Endothelial cell of umbilical vein (primary cell): Measurements from ENCODE around the gene GON4L. TPM values are rescaled to one million over a fixed set of nuclear protein-coding genes. Genes with fewer than 3 reads are reported as not detected.
A peak's percentile ranks its signal among the peaks of the same experiment; 100 is the strongest.

Source experiments
- BruUV-seq: library from RNA; stranded (reverse); fragments of 400-500 nt; replicated peaks from 2 replicates; lab custom pipeline; 2021; lab: Mats Ljungman, UMichigan
- CTCF ChIA-PET: fragments of 300-600, 350-600 bp; sonication (Branson Sonifier 250); formaldehyde crosslinking; loops from one replicate; lab custom pipeline; 2021; ENCODE audit warnings: antibody characterized with exemption, inconsistent platforms; lab: Charles Lee
- POLR2A ChIA-PET: fragments of 300-600, 350-600 bp; sonication (Branson Sonifier 250); formaldehyde crosslinking; loops from one replicate; lab custom pipeline; 2021; ENCODE audit warnings: antibody characterized with exemption, inconsistent platforms; lab: Charles Lee
- DNase-seq: peaks from one replicate; pipeline ENCODE4 v3.0.0-alpha.2; 2011; ENCODE audit warnings: low read depth, low spot score
- FAIRE-seq: peaks from 2 replicates; lab custom pipeline; 2011; peaks lifted over from hg19 to GRCh38; lab: Jason Lieb, UNC
- H2AFZ ChIP-seq: 2 replicates; pipeline ENCODE4 v1.6.0; 2012; ENCODE audit warnings: low read depth, low read length, control low read depth, inconsistent platforms
- H3K27ac ChIP-seq: 2 replicates; pipeline ENCODE4 v1.5.1; 2011; ENCODE audit warnings: low read depth, mild to moderate bottlenecking, control low read depth, low read length, moderate library complexity; ENCODE audit not compliant: insufficient read depth
- H3K27me3 ChIP-seq, 2 experiments: 2 replicates each; pipeline versions ENCODE4 v1.6.0 to v1.6.1; 2011; ENCODE audit warnings: low read length in 2 of 2, mixed read lengths in 1 of 2; ENCODE audit not compliant: control insufficient read depth in 2 of 2, insufficient read depth in 2 of 2
- H3K36me3 ChIP-seq, 2 experiments: 2 replicates in 1 of 2; 3 replicates in 1 of 2; pipeline ENCODE4 v1.5.1; 2011; ENCODE audit warnings: low read length in 2 of 2, mild to moderate bottlenecking in 1 of 2, moderate library complexity in 1 of 2; ENCODE audit not compliant: control insufficient read depth in 2 of 2, insufficient read depth in 2 of 2; ENCODE audit errors: extremely low read depth in 1 of 2
- H3K4me1 ChIP-seq: 3 replicates; pipeline ENCODE4 v1.5.1; 2011; ENCODE audit warnings: mild to moderate bottlenecking, low read length; ENCODE audit not compliant: control insufficient read depth, insufficient read depth; ENCODE audit errors: extremely low read depth
- H3K4me2 ChIP-seq: 2 replicates; pipeline ENCODE4 v1.6.1; 2011; ENCODE audit warnings: low read length, control low read depth, mixed read lengths; ENCODE audit not compliant: insufficient read depth
- H3K4me3 ChIP-seq, 3 experiments: fragments of 200-600 bp in 1 of 3; sonication (generic), shearing (Covaris generic) in 1 of 3; replicated peaks in 1 of 3; 2 replicates each; pipeline ENCODE4 v1.5.1; 2011 to 2016; ENCODE audit warnings: control low read depth in 3 of 3, low read length in 3 of 3, mild to moderate bottlenecking in 2 of 3, inconsistent platforms in 1 of 3, low read depth in 1 of 3, moderate library complexity in 1 of 3; ENCODE audit not compliant: insufficient read depth in 1 of 3
- H3K79me2 ChIP-seq: 2 replicates; pipeline ENCODE4 v1.6.0; 2012; ENCODE audit warnings: low read length, inconsistent platforms; ENCODE audit not compliant: control insufficient read depth, insufficient read depth
- H3K9ac ChIP-seq: replicated peaks from 2 replicates; pipeline ENCODE3; 2011; ENCODE audit warnings: low read length, control low read depth; ENCODE audit not compliant: insufficient read depth; ENCODE audit errors: extremely low read depth
- H3K9me1 ChIP-seq: replicated peaks from 3 replicates; pipeline ENCODE4 v1.6.0; 2011; ENCODE audit warnings: mild to moderate bottlenecking, low read length; ENCODE audit not compliant: control insufficient read depth, insufficient read depth; ENCODE audit errors: extremely low read depth
- H3K9me3 ChIP-seq: replicated peaks from 2 replicates; pipeline ENCODE4 v1.5.1; 2012; ENCODE audit warnings: low read length, inconsistent platforms; ENCODE audit not compliant: control insufficient read depth, insufficient read depth
- H4K20me1 ChIP-seq: replicated peaks from 2 replicates; pipeline ENCODE3; 2011; ENCODE audit warnings: mild to moderate bottlenecking, low read length; ENCODE audit not compliant: control insufficient read depth, insufficient read depth; ENCODE audit errors: extremely low read depth
- EZH2 ChIP-seq: IDR thresholded peaks from 2 replicates; pipeline ENCODE4 v1.6.1; 2012; ENCODE audit warnings: borderline replicate concordance, low read depth, mild to moderate bottlenecking, moderate library complexity, low read length, inconsistent platforms; ENCODE audit not compliant: severe bottlenecking
- FOS ChIP-seq: IDR thresholded peaks from 2 replicates; pipeline ENCODE4 v1.6.1; 2011; ENCODE audit warnings: mild to moderate bottlenecking, low read length, moderate library complexity, borderline replicate concordance; ENCODE audit not compliant: insufficient read depth
- GATA2 ChIP-seq: IDR thresholded peaks from 2 replicates; pipeline ENCODE4 v1.7.0; 2011; ENCODE audit warnings: low read depth, mild to moderate bottlenecking, moderate library complexity, mixed read lengths, low read length; ENCODE audit not compliant: insufficient read length, insufficient read depth
- JUN ChIP-seq: IDR thresholded peaks from 2 replicates; pipeline ENCODE4 v1.6.1; 2011; ENCODE audit warnings: borderline replicate concordance, low read depth; ENCODE audit not compliant: insufficient read length, insufficient read depth
- MYC ChIP-seq: IDR thresholded peaks from one replicate; pipeline ENCODE4 v1.6.1; 2011; ENCODE audit warnings: mild to moderate bottlenecking, low read depth, low read length
- POLR2A ChIP-seq: IDR thresholded peaks from 2 replicates; pipeline ENCODE4 v1.6.1; 2012; ENCODE audit warnings: low read depth, mild to moderate bottlenecking, control low read depth, low read length
- POLR2AphosphoS5 ChIP-seq: IDR thresholded peaks from 2 replicates; pipeline ENCODE4 v1.6.1; 2012; ENCODE audit warnings: low read depth, mild to moderate bottlenecking, control low read depth, low read length, moderate library complexity; ENCODE audit not compliant: insufficient read depth
- dilution Hi-C: fragments of 300-500 bp; cut with MboI; formaldehyde crosslinking; loops from one replicate; pipeline ENCODE4 v1.15.0; 2019; ENCODE audit warnings: low sequenced_read_pairs; ENCODE audit not compliant: extremely low pct_ligation_motif_present
- intact Hi-C: fragments of 100-400 bp; cut with micrococcal nuclease; formaldehyde crosslinking; loops from one replicate; pipeline ENCODE4 v1.10.0; 2022
- polyA plus RNA-seq, 4 experiments: library from polyadenylated mRNA; depleted of rRNA in 3 of 4; stranded (reverse) in 3 of 4; unstranded in 1 of 4; fragments of >200 nt; gene quantifications; 2 replicates each; pipeline versions ENCODE4 v1.2.1 to v1.2.3, GENCODE V29; 2011 to 2012; ENCODE audit warnings: missing spikeins in 1 of 4
- total RNA-seq: library from RNA; stranded (reverse); gene quantifications from 2 replicates; pipeline ENCODE4 v1.2.3, GENCODE V29; 2021
- TF ChIP-seq, protein P1 (sequence below), 2 donors: IDR thresholded peaks; 1 replicate in 1 of 2; 2 replicates in 1 of 2; pipeline ENCODE4 v1.5.1; 2011; ENCODE audit warnings: low read length in 2 of 2, mild to moderate bottlenecking in 2 of 2, moderate library complexity in 2 of 2, control low read depth in 1 of 2, inconsistent platforms in 1 of 2, low read depth in 1 of 2; ENCODE audit not compliant: insufficient read depth in 1 of 2; ENCODE audit errors: extremely low read depth in 1 of 2
- TF ChIP-seq, protein P2 (sequence below): IDR thresholded peaks from 2 replicates; pipeline ENCODE4 v1.6.1; 2011; ENCODE audit not compliant: insufficient read depth, insufficient read length

The GON4L gene
- total and polyA plus RNA-seq, 2 donors (not counting 3 experiments of a cell fraction or from before 2014, with no cell fraction given), result 30.5 to 58.7 TPM

DNA sequence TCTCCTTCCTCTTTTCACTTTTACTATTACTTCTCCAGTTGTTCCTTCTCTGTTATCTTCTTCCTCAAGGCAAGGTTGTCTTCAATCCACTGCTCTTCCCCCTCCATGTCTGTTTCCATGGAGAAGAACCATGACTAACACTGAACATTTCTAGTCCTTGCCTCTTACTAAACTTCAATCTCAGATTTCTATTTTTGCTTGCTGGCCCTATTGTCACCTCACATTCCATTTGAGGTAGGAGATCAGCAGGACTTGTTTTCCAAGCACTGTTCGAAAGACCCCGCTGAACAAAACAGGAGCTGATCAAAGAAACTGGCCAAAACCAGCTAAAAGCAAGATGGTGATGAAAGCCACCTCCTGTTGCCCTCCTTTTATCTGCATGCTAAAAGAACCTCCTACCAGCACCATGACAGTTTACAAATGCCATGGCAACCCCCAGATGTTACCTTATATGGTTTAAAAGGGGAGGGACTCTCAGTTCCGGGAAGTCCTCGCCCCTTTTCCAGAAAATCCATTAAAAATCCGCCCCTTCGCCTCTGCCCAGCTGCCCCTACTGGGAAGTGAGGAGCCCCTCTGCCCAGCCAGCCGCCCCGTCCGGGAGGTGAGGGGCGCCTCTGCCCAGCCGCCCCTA is 22.6 kb downstream of the GON4L start:
- H3K79me2 ChIP-seq, result peaks cover 4% of the 10 kb centered on the region
- no TSS peak for BruUV-seq
- intact Hi-C loops, result no loop called here

More for the DNA sequence above, 22.6 kb downstream of the GON4L start:
- no peak overlapping the region for H3K4me2 ChIP-seq
- ChIA-PET POLR2A (no interaction called here), CTCF (no interaction called here)
- DNase-seq, result peak; percentile 30
- H3K9me1 ChIP-seq, result no peaks in the 10 kb centered on the region
- H4K20me1 ChIP-seq, result no peaks in the 10 kb centered on the region
- FAIRE-seq, result no peak
- H3K9ac ChIP-seq, result no peak overlapping the region
- TF ChIP-seq, protein P1, sequence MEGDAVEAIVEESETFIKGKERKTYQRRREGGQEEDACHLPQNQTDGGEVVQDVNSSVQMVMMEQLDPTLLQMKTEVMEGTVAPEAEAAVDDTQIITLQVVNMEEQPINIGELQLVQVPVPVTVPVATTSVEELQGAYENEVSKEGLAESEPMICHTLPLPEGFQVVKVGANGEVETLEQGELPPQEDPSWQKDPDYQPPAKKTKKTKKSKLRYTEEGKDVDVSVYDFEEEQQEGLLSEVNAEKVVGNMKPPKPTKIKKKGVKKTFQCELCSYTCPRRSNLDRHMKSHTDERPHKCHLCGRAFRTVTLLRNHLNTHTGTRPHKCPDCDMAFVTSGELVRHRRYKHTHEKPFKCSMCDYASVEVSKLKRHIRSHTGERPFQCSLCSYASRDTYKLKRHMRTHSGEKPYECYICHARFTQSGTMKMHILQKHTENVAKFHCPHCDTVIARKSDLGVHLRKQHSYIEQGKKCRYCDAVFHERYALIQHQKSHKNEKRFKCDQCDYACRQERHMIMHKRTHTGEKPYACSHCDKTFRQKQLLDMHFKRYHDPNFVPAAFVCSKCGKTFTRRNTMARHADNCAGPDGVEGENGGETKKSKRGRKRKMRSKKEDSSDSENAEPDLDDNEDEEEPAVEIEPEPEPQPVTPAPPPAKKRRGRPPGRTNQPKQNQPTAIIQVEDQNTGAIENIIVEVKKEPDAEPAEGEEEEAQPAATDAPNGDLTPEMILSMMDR (IDR thresholded peaks at IDR 0.05; ENCODE audit: extremely low read depth in 1 of 2, insufficient read depth in 1 of 2, low read depth in 1 of 2, low read length in 2 of 2), result no peak
- TF ChIP-seq MYC (no peak), POLR2AphosphoS5 (no peak), FOS (no peak), POLR2A (no peak), EZH2 (no peak), GATA2 (no peak), JUN (no peak)
- TF ChIP-seq, protein P2, sequence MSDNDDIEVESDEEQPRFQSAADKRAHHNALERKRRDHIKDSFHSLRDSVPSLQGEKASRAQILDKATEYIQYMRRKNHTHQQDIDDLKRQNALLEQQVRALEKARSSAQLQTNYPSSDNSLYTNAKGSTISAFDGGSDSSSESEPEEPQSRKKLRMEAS, result no peak
- no peaks in the 10 kb centered on the region for H3K27me3 ChIP-seq
- H3K4me3 ChIP-seq, result no peak overlapping the region
- dilution Hi-C loops, result no loop called here
- no peak overlapping the region for H2AFZ ChIP-seq
- H3K27ac ChIP-seq, result no peak overlapping the region
- peaks cover 0 to 3% of the 10 kb centered on the region in 2 experiments for H3K36me3 ChIP-seq
- H3K4me1 ChIP-seq, result no peaks in the 10 kb centered on the region
- H3K9me3 ChIP-seq, result no peaks in the 10 kb centered on the region
